ENCODE results near the gene TBC1D20.

Gene TBC1D20

DNA sequence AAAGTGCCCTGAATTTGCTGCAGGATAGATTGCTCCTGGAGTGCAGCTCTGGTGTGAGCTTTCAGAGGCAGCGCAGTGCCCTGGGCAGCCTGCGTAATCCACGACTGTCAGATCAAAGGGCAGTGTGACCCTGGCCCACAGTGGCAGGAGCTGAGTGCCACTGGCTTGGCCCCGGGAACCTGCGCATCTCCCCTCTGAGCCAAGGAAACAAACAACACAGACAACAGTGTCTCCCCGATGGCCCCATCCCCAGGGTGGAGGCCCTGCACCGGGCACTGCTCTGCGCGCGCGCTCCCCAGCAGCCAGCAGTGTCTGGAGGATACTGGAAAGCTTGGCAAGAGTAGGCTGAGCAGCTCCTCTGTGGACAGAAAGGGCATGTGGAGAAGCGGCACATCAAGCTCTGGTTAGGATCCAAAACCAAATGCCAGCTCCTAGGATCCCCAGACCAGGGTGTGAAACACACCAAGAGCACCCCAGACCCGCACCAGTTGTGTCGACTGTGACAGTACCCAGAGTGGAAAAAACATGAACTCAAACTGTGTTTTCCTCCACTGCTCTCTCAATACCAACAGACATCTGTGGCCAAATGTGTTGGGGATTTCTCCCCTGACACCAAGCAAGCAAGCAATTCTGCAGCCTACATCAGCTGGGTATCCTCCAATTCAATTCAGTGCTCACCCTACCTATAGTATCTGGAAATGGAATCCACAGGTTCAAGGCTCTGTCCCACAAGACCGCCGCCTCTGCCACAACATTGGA lies 27.5 kb downstream of the TBC1D20 start:
- Histone ChIP-seq H3K18ac (ENCODE audit: low read length) (no peak overlapping the region), H3K27ac (ENCODE audit: low read depth, low read length) (no peak overlapping the region), H3K23ac (ENCODE audit: low read length) (no peak overlapping the region), H3K4me3 (ENCODE audit: low read depth, low read length) (no peak overlapping the region), H3K27me3 (ENCODE audit: insufficient read depth, low read length) (no peaks in the 10 kb centered on the region), H3K79me1 (ENCODE audit: low read length) (no peaks in the 10 kb centered on the region), H3K4ac (ENCODE audit: low read depth, low read length) (no peak overlapping the region), H3K9ac (ENCODE audit: low read length) (no peak overlapping the region), H2BK5ac (ENCODE audit: low read depth, low read length, poor library complexity) (no peak overlapping the region), H3K4me2 (ENCODE audit: low read length) (no peak overlapping the region), H2AFZ (ENCODE audit: insufficient read depth, low read length, poor library complexity) (no peak overlapping the region), H3K79me2 (ENCODE audit: control insufficient read depth, insufficient read depth, low read length, poor library complexity) (no peaks in the 10 kb centered on the region), H3K4me1 (ENCODE audit: control insufficient read depth in 1 of 2, insufficient read depth in 2 of 2, low read length in 2 of 2) (no peaks in the 10 kb centered on the region), H3K9me3 (ENCODE audit: insufficient read depth, low read depth, low read length) (no peaks in the 10 kb centered on the region), H2BK120ac (ENCODE audit: insufficient read depth, low read length, poor library complexity) (no peak overlapping the region), H4K8ac (ENCODE audit: low read depth, low read length) (no peak overlapping the region), H2BK12ac (ENCODE audit: low read length) (no peak overlapping the region), H3K36me3 (ENCODE audit: control insufficient read depth in 1 of 2, insufficient read depth in 2 of 2, low read length in 2 of 2) (peaks cover 56 to 77% of the 10 kb centered on the region in 2 experiments), H3K14ac (ENCODE audit: low read length) (no peak overlapping the region), H2AK5ac (ENCODE audit: low read length) (no peak overlapping the region), H4K91ac (ENCODE audit: low read depth, low read length) (no peak overlapping the region), H4K12ac (ENCODE audit: low read depth, low read length) (peak overlapping the region; percentile 56)
- WGBS (ENCODE audit: extremely low coverage, insufficient coverage, insufficient read length), result no CpG with 5 or more reads among the region's 16 CpGs
- DNase-seq, result no peak

GRCh38 chr20:434221-434620 lies 28.1 kb downstream of the TBC1D20 start:
- no peak overlapping the region for H2AFZ ChIP-seq (ENCODE audit: insufficient read depth, low read length, poor library complexity)
- no peak overlapping the region for H3K9ac ChIP-seq (ENCODE audit: low read length)
- H4K8ac ChIP-seq (ENCODE audit: low read depth, low read length), result no peak overlapping the region

DNA sequence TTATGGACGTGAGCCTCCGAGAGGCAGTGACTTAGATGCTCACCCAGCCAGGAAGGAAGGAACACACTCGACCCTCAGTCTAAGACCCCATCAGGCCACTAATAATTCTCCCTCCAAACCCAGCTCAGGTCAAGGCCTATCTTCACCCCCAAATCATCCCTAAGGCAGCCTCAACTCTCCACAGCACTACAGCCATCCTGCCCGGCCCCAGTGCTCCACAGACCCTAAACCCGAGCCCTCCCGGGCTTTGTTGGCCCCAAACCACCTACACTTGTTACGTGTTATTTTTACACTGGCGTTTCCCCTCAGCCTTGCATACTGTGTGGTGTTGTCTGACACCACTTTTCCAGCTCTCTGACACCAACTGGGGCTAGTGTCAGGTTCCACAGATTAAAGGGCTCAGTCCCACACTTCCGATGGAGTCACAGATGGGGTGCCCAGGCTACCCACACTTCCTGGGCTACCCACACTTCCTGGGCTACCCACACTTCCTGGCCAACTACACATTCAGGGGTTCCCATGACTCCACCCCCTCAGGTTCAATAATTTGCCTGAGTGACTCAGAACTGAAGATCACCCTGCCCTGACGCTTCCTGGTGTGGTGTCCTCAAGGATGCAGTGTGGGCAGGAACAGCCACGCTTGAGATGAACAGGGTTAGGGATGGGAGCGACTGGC lies 28.9 kb downstream of the TBC1D20 start:
- no peaks in the 10 kb centered on the region for H3K9me3 ChIP-seq (ENCODE audit: insufficient read depth, low read depth, low read length)
- H3K79me1 ChIP-seq (ENCODE audit: low read length), result no peaks in the 10 kb centered on the region
- H3K27me3 ChIP-seq (ENCODE audit: insufficient read depth, low read length), result no peaks in the 10 kb centered on the region
- no peak overlapping the region for H3K18ac ChIP-seq (ENCODE audit: low read length)
- no peak overlapping the region for H3K27ac ChIP-seq (ENCODE audit: low read depth, low read length)
- H4K8ac ChIP-seq (ENCODE audit: low read depth, low read length), result no peak overlapping the region
- no peak overlapping the region for H2AFZ ChIP-seq (ENCODE audit: insufficient read depth, low read length, poor library complexity)
- no peak overlapping the region for H4K91ac ChIP-seq (ENCODE audit: low read depth, low read length)
- DNase-seq, result no peak
- no peak overlapping the region for H2BK5ac ChIP-seq (ENCODE audit: low read depth, low read length, poor library complexity)
- no peak overlapping the region for H3K4me2 ChIP-seq (ENCODE audit: low read length)
- peaks cover 54 to 73% of the 10 kb centered on the region in 2 experiments for H3K36me3 ChIP-seq (ENCODE audit: control insufficient read depth in 1 of 2, insufficient read depth in 2 of 2, low read length in 2 of 2)
- H2BK12ac ChIP-seq (ENCODE audit: low read length), result no peak overlapping the region
- no peaks in the 10 kb centered on the region for H3K79me2 ChIP-seq (ENCODE audit: control insufficient read depth, insufficient read depth, low read length, poor library complexity)
- no peak overlapping the region for H3K23ac ChIP-seq (ENCODE audit: low read length)
- H4K12ac ChIP-seq (ENCODE audit: low read depth, low read length), result no peak overlapping the region
- H2BK120ac ChIP-seq (ENCODE audit: insufficient read depth, low read length, poor library complexity), result no peak overlapping the region
- H3K9ac ChIP-seq (ENCODE audit: low read length), result no peak overlapping the region
- H3K4me1 ChIP-seq (ENCODE audit: control insufficient read depth in 1 of 2, insufficient read depth in 2 of 2, low read length in 2 of 2), result no peaks in the 10 kb centered on the region
- H3K4me3 ChIP-seq (ENCODE audit: low read depth, low read length), result no peak overlapping the region
- H2AK5ac ChIP-seq (ENCODE audit: low read length), result no peak overlapping the region
- H3K4ac ChIP-seq (ENCODE audit: low read depth, low read length), result no peak overlapping the region
- WGBS (ENCODE audit: extremely low coverage, insufficient coverage, insufficient read length), result no CpG with 5 or more reads among the region's 12 CpGs
- H3K14ac ChIP-seq (ENCODE audit: low read length), result no peak overlapping the region

More at GRCh38 chr20:434221-434620, 28.1 kb downstream of the TBC1D20 start:
- DNase-seq, result peak; percentile 88 to 90
- H3K4me2 ChIP-seq (ENCODE audit: low read length), result no peak overlapping the region
- no peaks in the 10 kb centered on the region for H3K4me1 ChIP-seq (ENCODE audit: control insufficient read depth in 1 of 2, insufficient read depth in 2 of 2, low read length in 2 of 2)
- no peak overlapping the region for H3K27ac ChIP-seq (ENCODE audit: low read depth, low read length)
- H3K79me2 ChIP-seq (ENCODE audit: control insufficient read depth, insufficient read depth, low read length, poor library complexity), result no peaks in the 10 kb centered on the region
- no peak overlapping the region for H4K91ac ChIP-seq (ENCODE audit: low read depth, low read length)
- H3K9me3 ChIP-seq (ENCODE audit: insufficient read depth, low read depth, low read length), result no peaks in the 10 kb centered on the region
- H3K23ac ChIP-seq (ENCODE audit: low read length), result no peak overlapping the region
- H3K4ac ChIP-seq (ENCODE audit: low read depth, low read length), result no peak overlapping the region
- H3K4me3 ChIP-seq (ENCODE audit: low read depth, low read length), result no peak overlapping the region
- no peaks in the 10 kb centered on the region for H3K79me1 ChIP-seq (ENCODE audit: low read length)
- H3K18ac ChIP-seq (ENCODE audit: low read length), result no peak overlapping the region
- no peaks in the 10 kb centered on the region for H3K27me3 ChIP-seq (ENCODE audit: insufficient read depth, low read length)
- no peak overlapping the region for H2BK12ac ChIP-seq (ENCODE audit: low read length)
- no peak overlapping the region for H2AK5ac ChIP-seq (ENCODE audit: low read length)
- no peak overlapping the region for H2BK120ac ChIP-seq (ENCODE audit: insufficient read depth, low read length, poor library complexity)
- H3K14ac ChIP-seq (ENCODE audit: low read length), result no peak overlapping the region
- H3K36me3 ChIP-seq (ENCODE audit: control insufficient read depth in 1 of 2, insufficient read depth in 2 of 2, low read length in 2 of 2), result peaks cover 57 to 75% of the 10 kb centered on the region in 2 experiments
- H4K12ac ChIP-seq (ENCODE audit: low read depth, low read length), result no peak overlapping the region
- H2BK5ac ChIP-seq (ENCODE audit: low read depth, low read length, poor library complexity), result no peak overlapping the region
- WGBS (ENCODE audit: extremely low coverage, insufficient coverage, insufficient read length), result no CpG with 5 or more reads among the region's 11 CpGs

- Histone ChIP-seq H3K27ac (ENCODE audit: low read depth, low read length) (no peak overlapping the region), H3K4me1 (ENCODE audit: control insufficient read depth in 1 of 2, insufficient read depth in 2 of 2, low read length in 2 of 2) (no peaks in the 10 kb centered on the region), H2AK5ac (ENCODE audit: low read length) (no peak overlapping the region), H3K4me3 (ENCODE audit: low read depth, low read length) (no peak overlapping the region), H3K4ac (ENCODE audit: low read depth, low read length) (no peak overlapping the region), H3K9ac (ENCODE audit: low read length) (no peak overlapping the region), H3K23ac (ENCODE audit: low read length) (no peak overlapping the region), H3K79me2 (ENCODE audit: control insufficient read depth, insufficient read depth, low read length, poor library complexity) (no peaks in the 10 kb centered on the region), H3K79me1 (ENCODE audit: low read length) (no peaks in the 10 kb centered on the region), H2AFZ (ENCODE audit: insufficient read depth, low read length, poor library complexity) (no peak overlapping the region), H4K12ac (ENCODE audit: low read depth, low read length) (no peak overlapping the region), H2BK12ac (ENCODE audit: low read length) (no peak overlapping the region), H4K8ac (ENCODE audit: low read depth, low read length) (no peak overlapping the region), H3K14ac (ENCODE audit: low read length) (no peak overlapping the region), H3K9me3 (ENCODE audit: insufficient read depth, low read depth, low read length) (no peaks in the 10 kb centered on the region), H3K4me2 (ENCODE audit: low read length) (no peak overlapping the region), H2BK5ac (ENCODE audit: low read depth, low read length, poor library complexity) (no peak overlapping the region), H2BK120ac (ENCODE audit: insufficient read depth, low read length, poor library complexity) (no peak overlapping the region), H3K18ac (ENCODE audit: low read length) (no peak overlapping the region), H3K36me3 (ENCODE audit: control insufficient read depth in 1 of 2, insufficient read depth in 2 of 2, low read length in 2 of 2) (peaks cover 53 to 73% of the 10 kb centered on the region in 2 experiments), H3K27me3 (ENCODE audit: insufficient read depth, low read length) (no peaks in the 10 kb centered on the region), H4K91ac (ENCODE audit: low read depth, low read length) (no peak overlapping the region)
- no CpG with 5 or more reads among the region's 11 CpGs for WGBS (ENCODE audit: extremely low coverage, insufficient coverage, insufficient read length)
- no peak for DNase-seq
Measured at GRCh38 chr20:432677-433299, 29.5 kb downstream of the TBC1D20 start.

All from trophoblast cell (in vitro differentiated cells and primary cell).